ENCODE results near the gene ZNF71.

DNA sequence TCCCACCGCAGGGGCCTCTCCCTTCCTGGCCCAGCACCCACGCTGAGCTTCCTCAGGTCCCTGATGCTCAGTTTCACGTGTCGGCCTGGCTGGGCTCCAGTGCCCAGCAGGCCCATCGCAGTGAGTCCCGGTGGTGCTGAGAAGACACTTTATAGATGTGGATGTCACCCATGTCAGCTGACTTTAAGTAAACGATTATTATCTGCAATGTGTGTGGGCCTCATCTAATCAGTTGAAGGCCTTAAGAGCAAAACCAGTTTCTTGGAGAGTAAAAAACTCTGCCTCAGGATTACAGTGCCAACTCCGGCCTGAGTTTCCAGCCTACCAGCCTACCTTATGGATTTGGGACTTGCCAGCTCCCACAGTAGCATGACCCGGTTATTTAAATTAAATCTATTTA lies 30.6 kb downstream of the ZNF71 start:
- TF ChIP-seq CTCF (IDR thresholded peaks at IDR 0.05) (no peak), EZH2 (IDR thresholded peaks at IDR 0.05; ENCODE audit: borderline replicate concordance, insufficient read depth, low read depth, low read length, poor library complexity, severe bottlenecking) (no peak)

All from B cell (primary cell).